Measurements from ENCODE around the gene ETV7.
"Not testable (repeated sequence)": the region's sequence is repeated elsewhere in the genome, so short reads cannot be mapped to it uniquely, and the experiment has no call there.

Gene ETV7

DNA sequence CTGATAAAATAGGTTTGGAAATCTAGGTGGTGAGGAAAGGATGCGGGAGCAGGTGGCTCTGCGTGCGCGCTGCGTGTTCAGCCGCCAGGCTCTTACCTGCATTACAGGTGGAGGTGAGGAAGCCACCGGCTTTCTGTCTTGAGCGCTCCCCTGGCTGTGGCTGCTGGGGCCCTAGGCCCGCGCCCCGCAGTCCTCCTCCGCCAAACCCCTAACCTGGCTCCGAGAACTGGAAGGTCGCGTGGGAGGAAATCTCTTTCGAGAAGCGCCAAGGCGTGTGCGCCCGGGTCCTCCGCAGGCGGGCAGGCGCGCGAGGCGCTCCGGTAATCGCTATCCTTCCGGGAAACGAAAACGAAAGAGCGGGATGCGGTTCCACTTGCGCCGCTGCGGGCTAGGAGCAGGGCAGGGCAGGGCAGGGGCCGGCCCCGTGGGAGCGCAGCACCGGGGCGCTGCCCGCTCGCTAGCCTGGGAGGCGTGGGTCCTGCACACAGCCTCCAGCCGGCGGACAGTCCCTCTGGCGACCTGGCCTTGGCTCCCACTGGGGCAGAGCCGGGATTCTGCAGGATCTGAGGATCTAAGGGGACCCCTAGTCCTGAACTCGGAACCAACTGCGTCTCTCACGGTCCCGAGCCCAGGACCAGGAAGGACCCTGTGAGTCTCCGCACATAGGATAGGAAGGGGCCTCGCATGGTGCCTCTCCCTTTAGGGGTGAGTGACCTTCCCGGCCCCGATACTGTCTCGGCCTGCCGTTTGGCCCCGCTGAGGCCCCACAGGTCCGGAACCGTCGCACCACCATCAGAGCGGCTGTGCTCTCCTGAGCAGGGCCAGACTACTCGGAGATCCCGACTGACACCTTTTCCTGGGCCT lies at the start of gene ETV7:
Gene ETV7 (minus strand): TSS at position 230 of the 864 bp plus-strand sequence. CDS start 128 bp downstream, at position 102.
- peak; percentile 8 to 25 for DNase-seq (ENCODE audit: low read depth in 1 of 2, low spot score in 1 of 2)

DNA sequence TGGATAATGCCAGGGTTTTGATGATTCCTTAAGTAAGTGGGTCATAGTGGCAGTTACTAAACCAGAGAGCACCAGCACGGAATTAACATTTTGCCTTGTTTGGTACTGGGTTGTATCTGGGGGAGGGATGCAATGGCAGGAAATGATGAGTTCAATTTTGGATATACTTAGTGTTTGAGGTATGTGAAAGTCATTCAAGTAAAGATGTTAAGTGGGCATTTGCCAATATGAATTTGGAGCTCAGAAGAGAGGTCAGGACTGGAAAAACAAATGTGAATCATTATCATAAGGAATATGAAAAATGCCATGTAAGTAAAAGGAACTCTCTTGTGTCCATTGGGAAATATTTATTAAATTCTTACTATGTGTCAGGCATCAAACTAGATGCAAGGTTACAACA lies 49.0 kb upstream of the ETV7 start:
- DNase-seq (ENCODE audit: low read depth in 1 of 2, low spot score in 1 of 2), result no peak

DNA sequence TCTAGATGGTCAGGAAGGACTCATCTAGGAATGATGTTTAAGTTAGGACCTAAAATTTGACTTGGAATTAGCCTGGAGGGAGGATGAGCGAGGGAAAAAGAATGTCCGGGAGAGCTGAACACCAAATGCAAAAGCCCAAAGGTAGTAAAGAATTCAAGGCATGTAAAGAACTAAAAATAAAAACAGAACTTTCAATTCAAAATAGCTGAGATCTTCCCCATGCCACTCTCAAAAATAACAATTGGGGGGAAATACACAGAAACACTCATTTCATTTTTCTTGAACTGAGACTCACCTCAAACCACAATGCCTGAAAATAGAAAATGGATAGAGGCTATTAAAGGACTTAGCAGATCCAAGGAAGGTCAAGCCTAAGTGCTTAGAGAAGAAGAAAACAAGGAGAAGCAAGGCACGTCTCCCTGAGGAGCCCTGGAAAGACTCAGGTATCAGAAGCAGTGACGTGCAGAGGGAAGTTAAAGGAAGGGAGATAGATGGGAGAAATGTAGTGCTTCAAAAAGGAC lies 44.7 kb upstream of the ETV7 start:
- no peak for DNase-seq (ENCODE audit: low read depth in 1 of 2, low spot score in 1 of 2)

DNA sequence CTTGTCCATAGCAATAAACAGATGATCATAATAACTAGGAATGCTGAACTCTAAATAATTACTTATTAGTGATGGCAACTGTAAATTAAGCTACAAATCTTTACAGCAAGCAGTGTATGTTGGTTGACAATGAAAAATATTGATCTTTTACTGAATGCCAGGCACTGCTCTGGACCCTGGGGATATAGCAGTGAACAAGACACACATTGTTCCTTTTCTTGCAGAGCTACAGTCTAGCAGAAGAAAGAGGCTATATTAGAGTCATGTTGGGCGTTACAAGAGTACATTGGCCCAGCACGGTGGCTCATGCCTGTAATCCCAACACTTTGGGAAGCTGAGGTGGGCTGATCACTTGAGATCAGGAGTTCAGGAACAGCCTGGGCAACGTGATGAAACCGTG lies 43.7 kb upstream of the ETV7 start:
- no peak for DNase-seq (ENCODE audit: low read depth in 1 of 2, low spot score in 1 of 2)

DNA sequence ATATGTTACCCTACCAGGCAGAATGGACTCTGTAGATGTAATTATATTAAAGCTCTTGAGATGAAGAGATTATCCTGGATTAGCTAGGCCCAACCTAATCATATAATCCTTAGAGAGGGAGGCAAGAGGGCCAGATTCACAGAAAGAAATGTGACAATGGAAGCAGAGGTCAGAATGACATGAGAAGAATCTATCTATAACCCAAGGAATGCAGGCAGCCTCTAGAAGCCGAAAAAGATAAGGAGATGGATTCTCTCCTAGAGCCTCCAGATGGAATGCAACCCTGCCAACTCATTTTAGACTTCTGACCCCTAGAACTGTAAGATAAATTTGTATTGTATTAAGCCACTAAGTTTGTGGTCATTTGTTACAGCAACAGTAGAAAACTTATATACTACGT lies 42.9 kb upstream of the ETV7 start:
- DNase-seq (ENCODE audit: low read depth in 1 of 2, low spot score in 1 of 2), result no peak

DNA sequence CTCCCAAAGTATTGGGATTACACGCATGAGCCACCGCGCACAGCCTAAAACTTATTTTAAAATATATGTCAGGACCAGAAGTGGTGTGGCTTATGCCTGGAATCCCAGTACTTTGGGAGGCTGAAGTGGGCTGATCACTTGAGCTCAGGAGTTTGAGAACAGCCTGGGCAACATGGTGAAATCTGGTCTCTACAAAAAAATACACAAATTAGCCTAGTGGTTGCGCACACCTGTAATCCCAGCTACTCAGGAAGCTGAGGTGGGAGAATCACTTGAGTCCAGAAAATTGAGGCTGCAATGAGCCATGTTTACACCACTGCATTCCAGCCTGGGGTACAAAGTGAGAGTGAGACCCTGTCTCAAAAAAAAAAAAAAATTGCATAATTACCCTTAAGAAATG lies 41.4 kb upstream of the ETV7 start:
- DNase-seq (ENCODE audit: low read depth in 1 of 2, low spot score in 1 of 2), result no peak

DNA sequence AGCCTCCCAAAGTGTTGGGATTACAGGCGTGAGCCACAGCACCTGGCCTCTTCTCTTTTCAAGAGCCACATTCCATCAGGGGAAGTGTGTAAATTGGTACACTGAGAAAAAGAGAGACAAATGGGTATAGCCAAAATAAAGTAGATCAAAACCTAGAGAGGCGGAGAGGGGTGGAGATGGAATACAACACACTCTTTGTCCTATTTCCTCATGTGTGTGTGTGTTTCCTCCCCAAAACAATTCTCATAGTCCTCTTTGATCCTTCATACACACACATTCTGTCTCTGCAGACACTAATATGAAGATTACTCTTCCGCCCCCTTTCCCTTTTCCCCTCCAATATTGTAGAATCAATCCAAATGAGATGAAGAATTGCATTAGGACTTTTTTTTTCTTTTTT lies 39.2 kb upstream of the ETV7 start:
- no peak for DNase-seq (ENCODE audit: low read depth in 1 of 2, low spot score in 1 of 2)

DNA sequence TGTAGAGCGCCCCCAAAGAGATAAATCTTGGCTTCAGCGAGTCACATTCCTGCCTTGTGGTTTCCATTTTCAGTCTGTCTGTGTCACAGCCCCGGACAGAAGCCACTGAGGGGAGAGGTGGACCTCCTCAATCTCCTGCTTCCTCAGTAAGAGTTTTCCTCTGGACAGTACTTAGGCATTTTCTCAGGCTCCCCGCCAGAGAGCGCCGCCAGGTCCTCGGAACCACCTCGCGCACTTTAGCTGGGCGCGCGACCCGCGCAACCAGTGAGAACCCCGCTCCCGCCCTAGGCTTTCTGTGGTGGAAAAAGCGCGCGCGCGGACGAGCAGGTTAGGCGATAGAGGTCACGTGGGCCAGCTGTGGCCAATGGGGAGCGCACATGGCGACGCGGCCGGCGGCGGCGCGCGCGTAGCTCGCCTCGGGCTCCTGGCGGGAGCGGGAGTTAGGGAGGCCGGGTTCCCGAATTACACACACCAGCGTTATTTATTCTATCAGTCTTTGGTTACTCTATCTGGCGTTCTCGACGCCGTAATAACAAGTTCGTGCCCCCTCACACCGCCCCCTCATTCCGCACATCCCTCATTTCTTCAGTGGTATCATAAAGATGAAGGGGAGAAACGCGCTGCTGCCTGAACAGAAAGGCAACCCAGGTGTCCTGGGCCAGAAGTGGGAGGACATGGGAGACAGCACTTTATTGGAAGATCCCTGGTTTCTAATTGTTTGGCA lies 35.8 kb upstream of the ETV7 start:
- DNase-seq (ENCODE audit: low read depth in 1 of 2, low spot score in 1 of 2), result peak; percentile 95 to 96

DNA sequence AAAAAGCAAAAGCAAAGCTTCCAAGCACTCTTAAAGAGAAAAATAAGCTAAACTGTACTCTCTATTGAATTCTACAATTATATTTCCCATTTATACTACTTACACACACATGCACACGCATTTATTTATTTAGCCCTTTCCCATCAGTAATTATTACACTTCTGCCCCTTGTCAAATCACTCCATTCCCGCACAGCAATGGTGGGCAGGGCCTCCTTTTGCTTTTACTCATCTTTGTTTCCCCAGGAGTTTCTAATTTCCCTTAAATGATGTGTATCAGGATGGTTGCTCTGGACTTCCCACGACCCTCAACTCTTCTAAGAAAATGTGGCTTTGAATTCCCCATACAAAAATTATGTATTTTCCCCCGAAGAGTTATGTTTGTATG lies 35.2 kb upstream of the ETV7 start:
- no peak for DNase-seq (ENCODE audit: low read depth in 1 of 2, low spot score in 1 of 2)

DNA sequence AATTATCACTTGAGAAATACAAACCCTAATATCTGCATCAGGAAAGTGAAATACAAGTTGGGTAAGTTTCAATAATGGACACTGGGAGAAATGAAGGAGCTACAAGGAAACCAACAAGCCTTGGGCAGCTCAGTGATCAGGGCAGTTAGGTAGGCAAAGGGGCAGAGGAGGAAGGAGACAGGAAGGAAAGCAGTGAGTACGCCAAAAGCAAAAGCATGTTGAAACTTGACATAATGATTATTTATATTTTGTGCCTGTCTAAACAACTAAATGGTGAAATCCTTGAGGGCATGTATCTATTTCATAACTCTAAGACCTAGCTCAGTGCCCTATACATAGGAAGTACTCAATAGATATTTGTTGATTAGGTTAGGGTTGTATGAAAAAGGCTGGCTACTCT lies 31.8 kb upstream of the ETV7 start:
- DNase-seq (ENCODE audit: low read depth in 1 of 2, low spot score in 1 of 2), result no peak

DNA sequence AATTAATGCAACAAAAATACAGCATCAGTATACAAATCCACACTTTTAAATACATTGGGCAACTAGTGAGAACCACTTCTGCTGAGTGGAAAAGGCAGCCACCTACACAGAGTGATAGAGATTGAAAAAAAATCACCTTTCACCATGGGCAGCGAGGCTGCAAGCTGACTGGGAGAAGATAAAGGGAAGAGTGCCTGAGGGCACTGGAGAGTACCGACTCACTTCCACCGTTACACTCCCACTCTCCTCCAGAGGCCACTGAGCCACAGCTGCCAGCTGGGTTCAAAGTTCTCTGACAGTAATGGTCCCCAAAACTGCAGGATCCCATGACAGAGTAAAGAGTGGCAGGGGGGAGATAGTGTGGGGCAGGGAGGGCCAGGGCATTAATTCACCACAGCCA lies 31.1 kb upstream of the ETV7 start:
- no peak for DNase-seq (ENCODE audit: low read depth in 1 of 2, low spot score in 1 of 2)

DNA sequence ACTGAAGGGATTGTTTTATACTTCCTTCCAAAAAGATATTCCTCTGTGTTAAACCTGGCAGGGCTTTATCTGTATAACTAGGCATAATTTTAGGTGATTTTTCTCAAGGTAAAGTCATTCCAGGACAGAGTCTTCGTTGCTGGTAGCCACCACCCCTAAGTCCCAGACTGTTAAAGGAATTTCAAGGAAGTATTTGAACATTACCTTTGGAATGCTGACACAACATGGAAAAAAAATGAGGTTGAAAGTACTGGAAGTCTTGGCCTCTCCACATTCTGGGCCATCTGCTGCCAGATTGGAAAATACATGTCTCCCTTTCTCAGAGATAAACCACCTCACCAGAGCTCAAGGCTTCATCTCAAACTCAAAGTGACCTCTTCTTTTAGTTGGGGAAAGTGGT lies 27.0 kb upstream of the ETV7 start:
- no peak for DNase-seq (ENCODE audit: low read depth in 1 of 2, low spot score in 1 of 2)

DNA sequence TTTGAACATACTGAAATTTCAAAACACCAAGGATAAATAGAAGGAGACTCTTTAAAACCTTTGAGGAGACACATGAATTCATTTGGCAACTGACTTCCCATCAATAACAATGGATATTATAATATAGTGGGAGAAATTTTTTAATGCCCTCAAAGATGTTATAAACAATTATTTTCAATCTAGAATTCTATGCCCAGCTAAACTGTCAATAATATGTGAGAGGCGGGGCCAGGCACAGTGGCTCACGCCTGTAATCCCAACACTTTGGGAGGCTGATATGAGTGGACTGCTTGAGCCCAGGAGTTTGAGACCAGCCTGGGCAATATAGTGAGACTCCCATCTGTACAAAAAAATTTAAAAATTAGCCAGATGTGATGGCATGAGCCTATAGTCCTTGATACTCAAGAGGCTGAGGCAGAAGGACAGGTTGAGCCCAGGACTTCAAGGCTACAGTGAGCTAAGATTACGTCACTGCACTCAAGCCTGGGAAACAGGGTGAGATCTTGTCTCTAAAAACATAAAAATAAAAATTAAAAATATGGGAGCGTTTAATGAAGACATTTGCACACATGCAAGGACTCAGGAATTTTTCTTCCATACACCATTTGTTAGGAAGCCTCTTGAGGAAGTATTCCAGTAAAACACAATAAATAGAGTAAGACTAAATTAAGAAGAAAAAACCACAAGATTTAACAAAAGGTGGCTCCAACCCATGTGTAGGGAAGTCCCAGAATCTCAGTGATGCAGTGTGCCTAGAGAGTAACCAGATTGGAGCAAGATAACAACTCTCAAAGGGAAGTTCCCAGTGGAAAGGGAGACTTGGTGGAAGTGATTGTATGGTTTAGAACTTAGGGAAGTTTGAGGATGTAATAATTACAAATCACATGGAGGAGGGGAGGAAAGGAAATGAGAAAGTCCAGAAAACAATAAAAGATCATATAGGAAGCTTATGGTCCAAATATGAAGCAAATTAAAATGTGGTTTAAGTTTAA lies 26.3 kb upstream of the ETV7 start:
- DNase-seq (ENCODE audit: low read depth in 1 of 2, low spot score in 1 of 2), result no peak

DNA sequence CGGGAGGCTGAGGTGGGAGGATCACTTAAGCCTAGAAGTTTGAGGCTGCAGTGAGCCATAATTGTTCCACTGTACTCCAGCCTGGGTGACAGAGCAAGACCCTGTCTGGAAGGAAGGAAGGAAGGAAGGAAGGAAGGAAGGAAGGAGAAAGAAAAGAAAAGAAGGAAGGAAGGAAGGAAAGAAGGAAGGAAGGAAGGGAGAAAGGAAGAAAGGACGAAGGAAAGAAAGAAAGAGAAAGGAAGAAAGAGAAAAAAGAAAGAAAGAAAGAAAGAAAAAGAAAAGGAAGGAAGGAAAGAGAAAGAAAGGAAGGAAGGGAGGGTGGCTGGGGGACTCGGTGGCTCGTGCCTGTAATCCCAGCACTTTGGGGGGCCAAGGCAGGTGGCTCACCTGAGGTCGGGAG lies 22.2 kb upstream of the ETV7 start:
- not testable (repeated sequence) for DNase-seq (ENCODE audit: low read depth in 1 of 2, low spot score in 1 of 2)

DNA sequence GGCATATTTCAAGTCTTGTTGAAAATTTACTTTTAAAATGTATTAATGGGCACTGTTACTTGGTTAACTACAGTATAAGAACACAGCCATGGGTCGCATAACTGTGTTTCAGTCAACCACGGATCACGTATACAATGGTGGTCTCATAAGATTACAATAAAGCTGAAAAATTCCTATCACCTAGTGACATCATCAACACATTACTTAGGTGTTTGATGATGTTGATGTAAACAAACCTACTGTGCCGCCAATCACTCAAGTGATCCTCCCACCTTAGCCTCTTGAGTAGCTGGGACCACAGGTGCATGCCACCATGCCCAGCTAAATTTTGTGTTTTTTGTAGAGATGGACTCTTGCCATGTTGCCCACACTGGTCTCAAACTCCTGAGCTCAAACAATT lies 16.7 kb upstream of the ETV7 start:
- no peak for DNase-seq (ENCODE audit: low read depth in 1 of 2, low spot score in 1 of 2)

DNA sequence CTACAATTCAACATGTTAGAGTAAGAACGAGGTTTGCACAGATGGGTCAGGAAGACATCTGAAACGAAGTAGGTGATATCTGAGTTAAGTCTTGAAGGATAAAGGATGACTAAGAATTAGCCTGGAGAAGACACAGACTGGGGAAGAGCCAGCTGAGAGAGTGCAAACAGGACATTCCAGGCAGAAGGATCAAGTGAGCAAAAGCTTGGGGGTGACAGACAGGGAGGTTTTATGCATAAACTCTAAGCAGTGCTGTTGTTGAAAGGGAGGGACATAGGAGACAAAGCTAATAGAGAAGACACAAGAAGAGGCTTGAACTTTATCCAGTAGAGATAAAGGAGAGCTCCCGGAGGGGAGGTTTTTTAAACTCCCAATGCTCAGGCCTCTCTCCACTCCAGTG lies 15.0 kb upstream of the ETV7 start:
- no peak for DNase-seq (ENCODE audit: low read depth in 1 of 2, low spot score in 1 of 2)

DNA sequence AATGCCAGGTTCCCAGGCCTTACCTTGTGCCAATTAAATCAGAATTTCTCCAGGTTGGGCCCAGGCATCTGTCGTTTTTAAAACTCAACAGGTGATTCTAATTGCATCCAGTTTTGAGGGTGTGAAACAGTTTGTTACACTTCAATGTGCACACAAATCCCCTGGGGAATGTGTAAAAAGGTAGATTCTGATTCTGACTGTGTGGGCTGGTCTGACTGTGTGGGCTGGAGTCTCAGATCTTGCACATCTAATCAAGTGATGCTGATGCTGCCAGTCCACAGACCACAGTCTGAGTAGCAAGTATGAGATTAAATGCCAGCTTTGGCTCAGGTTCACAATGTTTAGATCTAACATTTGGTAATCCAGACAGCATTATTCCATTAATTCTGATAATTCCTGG lies 12.5 kb upstream of the ETV7 start:
- no peak for DNase-seq (ENCODE audit: low read depth in 1 of 2, low spot score in 1 of 2)

DNA sequence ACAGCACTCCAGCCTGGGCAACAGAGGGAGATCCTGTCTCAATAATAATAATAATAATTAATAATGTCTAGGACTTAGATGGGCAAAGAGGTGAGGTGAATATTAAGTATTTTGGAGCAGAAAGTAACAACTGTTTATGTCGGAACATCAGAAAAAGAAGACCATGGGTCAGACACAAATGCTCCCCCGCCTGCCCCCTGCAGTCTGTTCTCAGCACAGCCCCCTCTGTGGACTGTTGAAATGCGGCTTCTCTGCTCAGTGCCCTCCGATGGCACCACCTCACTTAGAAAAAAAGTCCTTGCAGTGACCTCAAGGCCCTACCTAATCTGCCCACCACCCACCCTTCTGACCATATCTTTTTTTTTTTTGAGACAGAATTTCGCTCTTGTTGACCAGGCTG lies 5.2 kb upstream of the ETV7 start:
- DNase-seq (ENCODE audit: low read depth in 1 of 2, low spot score in 1 of 2), result no peak

DNA sequence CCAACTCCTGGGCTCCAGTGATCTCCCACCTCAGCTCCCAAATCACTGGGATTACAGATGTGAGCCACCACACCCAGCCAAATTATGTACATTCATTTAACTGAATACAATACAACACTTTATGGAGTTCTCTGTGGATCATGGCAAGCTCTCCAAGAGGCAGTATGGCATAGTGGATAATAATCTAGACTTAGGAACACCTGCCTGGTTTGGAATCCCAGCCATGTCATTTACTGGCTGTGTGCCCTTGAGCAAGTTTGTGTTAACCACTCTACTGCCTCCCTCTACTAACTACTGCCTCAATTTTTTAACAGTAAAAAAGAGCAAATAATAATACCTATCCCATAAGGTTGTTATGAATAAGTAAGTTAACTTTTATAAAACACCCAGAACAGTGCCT lies 1.9 kb upstream of the ETV7 start:
- no peak for DNase-seq (ENCODE audit: low read depth in 1 of 2, low spot score in 1 of 2)

DNA sequence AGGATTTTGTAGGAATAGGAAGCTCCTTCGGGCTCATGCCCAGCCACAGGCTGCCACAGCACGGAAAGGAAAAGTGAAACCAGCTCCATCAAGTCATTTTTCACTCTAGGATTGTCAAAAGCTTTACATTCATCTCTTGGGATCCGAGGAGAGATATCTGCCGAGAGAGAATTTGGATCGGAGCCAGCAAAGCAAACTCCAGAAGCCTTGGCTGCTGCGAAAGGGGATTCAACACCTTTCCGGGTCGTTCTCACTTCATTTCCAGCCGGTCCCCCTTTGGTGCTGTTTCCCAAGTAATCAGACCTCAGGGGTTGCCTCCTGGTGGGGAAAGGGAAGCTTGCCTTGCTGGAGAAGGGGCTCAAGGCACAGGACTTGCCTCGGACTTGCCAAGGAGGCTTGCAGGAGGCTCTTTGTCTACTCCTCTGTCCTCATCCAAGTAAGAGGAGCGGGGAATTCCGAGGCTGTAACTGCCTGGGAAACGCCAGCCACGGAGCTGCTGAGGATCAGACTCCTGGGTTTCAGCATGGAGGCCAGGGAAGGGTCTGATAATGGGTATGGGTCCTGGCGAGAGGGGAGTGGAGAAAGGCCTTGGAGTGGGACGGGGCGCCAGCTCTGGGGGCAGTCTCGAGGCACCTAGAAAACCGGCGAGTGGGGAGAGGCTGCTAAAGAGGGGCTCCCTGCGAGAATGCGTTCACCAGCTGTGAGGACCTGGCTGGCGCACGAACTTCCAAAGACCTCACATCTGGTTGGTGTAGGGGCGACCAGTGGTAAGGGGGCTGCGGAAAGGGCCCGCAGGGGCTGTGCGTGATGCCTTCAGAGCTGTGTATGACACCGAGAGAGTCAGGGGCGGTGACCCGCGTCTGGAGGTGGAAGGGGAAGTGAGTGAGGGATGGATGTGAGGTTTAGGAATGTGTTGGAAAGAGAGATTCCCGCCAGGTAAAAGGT lies 702 bp downstream of the ETV7 start:
- no peak for DNase-seq (ENCODE audit: low read depth in 1 of 2, low spot score in 1 of 2)
